RWPE2 (cell line): ENCODE data around the gene PTCD1.

Experiments
- ATAC-seq: fragments of 200-7000 bp; cut with Tn5 transposase; 3 replicates; pipeline ENCODE4 v1.9.1; 2021; ENCODE audit warnings: low read depth
- DNase-seq: peaks from one replicate; pipeline ENCODE4 v3.0.0-alpha.2; 2020; ENCODE audit warnings: low spot score
- H3K27ac ChIP-seq: fragments of 450-650 bp; 2 replicates; pipeline ENCODE4 v1.5.1; 2017; ENCODE audit warnings: mild to moderate bottlenecking; ENCODE audit not compliant: poor library complexity, severe bottlenecking
- H3K27me3 ChIP-seq: fragments of 250-450 bp; sonication (Bioruptor Pico); 2 replicates; pipeline ENCODE4 v1.5.1; 2021; ENCODE audit warnings: mild to moderate bottlenecking, moderate library complexity; ENCODE audit not compliant: insufficient read depth, poor library complexity, severe bottlenecking
- H3K36me3 ChIP-seq: fragments of 250-450 bp; sonication (Bioruptor Pico); 2 replicates; pipeline ENCODE4 v1.5.1; 2020; ENCODE audit warnings: low read depth, mild to moderate bottlenecking, moderate library complexity
- H3K4me1 ChIP-seq: fragments of 250-450 bp; sonication (Bioruptor Pico); 2 replicates; pipeline ENCODE4 v1.5.1; 2021; ENCODE audit warnings: mild to moderate bottlenecking, moderate library complexity; ENCODE audit not compliant: insufficient read depth, poor library complexity, severe bottlenecking
- H3K4me3 ChIP-seq: fragments of 250-450 bp; sonication (Bioruptor Pico); 2 replicates; pipeline ENCODE4 v1.5.1; 2021; ENCODE audit warnings: mild to moderate bottlenecking, moderate library complexity; ENCODE audit not compliant: severe bottlenecking
- H3K9me3 ChIP-seq: fragments of 250-450 bp; sonication (Bioruptor Pico); 2 replicates; pipeline ENCODE4 v1.5.1; 2021; ENCODE audit warnings: mild to moderate bottlenecking, moderate library complexity; ENCODE audit not compliant: severe bottlenecking
- CTCF ChIP-seq: fragments of 450-650 bp; IDR thresholded peaks from one replicate; pipeline ENCODE4 v1.5.1; 2017; ENCODE audit warnings: mild to moderate bottlenecking, moderate library complexity; ENCODE audit not compliant: poor library complexity, severe bottlenecking

PTCD1 gene

GRCh38 chr7:99465421-99465768, 26.8 kb upstream of the PTCD1 start:
- peak overlapping the region; percentile 62 for H3K27ac ChIP-seq
- H3K4me1 ChIP-seq = no peaks in the 10 kb centered on the region
- no peak for TF ChIP-seq CTCF
- no peaks in the 10 kb centered on the region for H3K9me3 ChIP-seq
- no peaks in the 10 kb centered on the region for H3K27me3 ChIP-seq
- peak overlapping the region; percentile 54 for H3K4me3 ChIP-seq
- ATAC-seq = peak; percentile 18; the same call in 2 of the 3 replicates
- peaks cover 39% of the 10 kb centered on the region for H3K36me3 ChIP-seq
- no peak for DNase-seq

GRCh38 chr7:99461221-99461620, 22.6 kb upstream of the PTCD1 start:
- no peak for TF ChIP-seq CTCF
- Histone ChIP-seq H3K27ac (no peak overlapping the region), H3K4me1 (no peaks in the 10 kb centered on the region), H3K36me3 (peaks cover 73% of the 10 kb centered on the region), H3K9me3 (no peaks in the 10 kb centered on the region), H3K27me3 (no peaks in the 10 kb centered on the region), H3K4me3 (no peak overlapping the region)
- ATAC-seq (no peak), DNase-seq (no peak)

- Histone ChIP-seq H3K4me3 (no peak overlapping the region), H3K4me1 (no peaks in the 10 kb centered on the region), H3K9me3 (no peaks in the 10 kb centered on the region), H3K27ac (no peak overlapping the region), H3K27me3 (no peaks in the 10 kb centered on the region), H3K36me3 (peaks cover 78% of the 10 kb centered on the region)
- ATAC-seq (no peak), DNase-seq (no peak)
- no peak for TF ChIP-seq CTCF
These were observed 22.1 kb upstream of the PTCD1 start for GRCh38 chr7:99460651-99461050.

- peak; percentile 38; the same call in 1 of the 3 replicates for ATAC-seq
- TF ChIP-seq CTCF = peak; percentile 27
- Histone ChIP-seq H3K36me3 (peaks cover 87% of the 10 kb centered on the region), H3K4me1 (no peaks in the 10 kb centered on the region), H3K9me3 (no peaks in the 10 kb centered on the region), H3K27ac (no peak overlapping the region), H3K4me3 (no peak overlapping the region), H3K27me3 (no peaks in the 10 kb centered on the region)
- no peak for DNase-seq
These were observed 20.5 kb upstream of the PTCD1 start for GRCh38 chr7:99459087-99459486.

- H3K36me3 ChIP-seq = peaks cover 86% of the 10 kb centered on the region
- H3K4me3 ChIP-seq = no peak overlapping the region
- H3K27me3 ChIP-seq = no peaks in the 10 kb centered on the region
- TF ChIP-seq CTCF = no peak
- no peaks in the 10 kb centered on the region for H3K4me1 ChIP-seq
- H3K9me3 ChIP-seq = no peaks in the 10 kb centered on the region
- no peak overlapping the region for H3K27ac ChIP-seq
- no peak for DNase-seq
- ATAC-seq = no peak
These were observed 19.3 kb upstream of the PTCD1 start for GRCh38 chr7:99457650-99458493.
